ENCODE measurements around the gene ZNF726. TPM values are rescaled to one million over a fixed set of nuclear protein-coding genes. Genes with fewer than 3 reads are reported as not detected.

Gene ZNF726
- total and polyA plus RNA-seq, 7 donors: 0.05 to 0.25 (median 0.16) TPM; not detected in 2

DNA sequence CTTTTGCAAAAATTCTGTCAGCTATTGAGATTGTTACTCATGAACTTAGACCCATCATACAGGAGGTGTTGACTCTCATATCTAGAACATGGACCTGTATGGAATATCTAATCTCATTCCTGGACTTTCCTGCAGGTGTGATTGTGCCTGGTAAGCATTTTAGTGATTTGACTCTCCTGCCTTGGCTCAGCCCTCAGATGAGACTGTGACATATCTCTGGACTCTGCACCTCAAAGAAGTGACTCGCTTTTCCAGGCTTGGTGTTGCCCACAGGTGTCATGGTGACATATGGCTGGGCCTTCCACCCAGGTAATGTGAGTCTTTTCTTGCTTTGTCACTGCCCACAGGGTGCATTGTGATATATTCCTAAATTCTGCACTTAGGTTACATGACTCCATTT, 17.8 kb upstream of the ZNF726 start:
- WGBS, 3 donors: 65 to 80% (median 69%) methylated on average over 1 of the region's 1 CpG
- H3K27me3 ChIP-seq (ENCODE audit: insufficient read depth in 3 of 3, low read length in 2 of 3): peaks cover 0 to 2% (median 0%) of the 10 kb centered on the region in 3 donors
- ATAC-seq: no peak
- no peak overlapping the region for H3K27ac ChIP-seq
- H3K9me3 ChIP-seq: no peaks in the 10 kb centered on the region
- no peak overlapping the region for H3K4me3 ChIP-seq
- H3K4me1 ChIP-seq: no peaks in the 10 kb centered on the region
- no peak for TF ChIP-seq CTCF (IDR thresholded peaks at IDR 0.05)
- no peak for DNase-seq
- H3K36me3 ChIP-seq (ENCODE audit: insufficient read depth in 1 of 2, low read depth in 1 of 2): no peaks in the 10 kb centered on the region
- intact Hi-C loops (cut with DNase I): no loop called here

DNA sequence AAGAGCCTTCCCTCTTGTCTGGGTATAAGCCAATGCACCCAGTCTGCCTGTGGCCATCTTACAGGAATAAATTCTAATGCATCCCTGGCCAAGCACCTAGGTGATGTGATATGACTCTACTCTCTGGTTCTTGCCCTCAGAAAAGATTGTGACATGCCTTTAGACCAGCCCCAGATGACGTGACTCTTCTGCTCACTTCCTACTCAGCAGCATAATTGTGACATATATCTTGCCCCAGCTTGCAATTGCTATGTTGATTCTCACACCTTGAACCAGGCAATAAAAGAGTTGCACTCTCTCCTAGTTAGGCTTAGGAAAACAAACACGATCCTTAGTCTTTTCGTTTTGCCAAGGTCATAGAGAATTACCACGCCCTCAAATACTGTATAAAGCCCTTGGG, 13.3 kb upstream of the ZNF726 start:
- DNase-seq (no peak), ATAC-seq (no peak)
- Histone ChIP-seq H3K36me3 (ENCODE audit: insufficient read depth in 1 of 2, low read depth in 1 of 2) (no peaks in the 10 kb centered on the region), H3K4me3 (no peak overlapping the region), H3K27me3 (ENCODE audit: insufficient read depth in 3 of 3, low read length in 2 of 3) (peaks cover 0 to 6% (median 0%) of the 10 kb centered on the region in 3 donors), H3K4me1 (no peaks in the 10 kb centered on the region), H3K9me3 (no peaks in the 10 kb centered on the region), H3K27ac (no peak overlapping the region)
- WGBS, 3 donors: 69 to 72% (median 69%) methylated on average over 4 of the region's 4 CpGs
- intact Hi-C loops (cut with DNase I): no loop called here
- TF ChIP-seq CTCF (IDR thresholded peaks at IDR 0.05): no peak

DNA sequence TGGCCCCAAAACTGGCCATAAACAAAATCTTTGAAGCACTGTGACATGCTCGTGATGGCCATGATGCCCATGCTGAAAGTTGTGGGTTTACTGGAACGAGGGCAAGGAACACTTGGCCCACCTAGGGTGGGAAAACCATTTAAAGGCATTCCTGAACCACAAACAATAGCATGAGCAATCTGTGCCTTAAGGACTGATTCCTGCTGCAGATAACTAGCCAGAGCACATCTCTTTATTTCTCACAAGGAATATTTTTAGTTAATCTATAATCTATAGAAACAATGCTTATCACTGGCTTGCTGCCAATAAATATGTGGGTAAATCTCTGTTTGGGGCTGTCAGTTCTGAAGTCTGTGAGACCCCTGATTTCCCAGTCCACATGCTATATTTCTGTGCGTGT, 10.3 kb upstream of the ZNF726 start:
- Histone ChIP-seq H3K36me3 (ENCODE audit: insufficient read depth in 1 of 2, low read depth in 1 of 2) (no peaks in the 10 kb centered on the region), H3K27ac (no peak overlapping the region), H3K9me3 (no peaks in the 10 kb centered on the region), H3K4me3 (no peak overlapping the region), H3K27me3 (ENCODE audit: insufficient read depth in 3 of 3, low read length in 2 of 3) (peaks cover 0 to 3% (median 0%) of the 10 kb centered on the region in 3 donors), H3K4me1 (no peaks in the 10 kb centered on the region)
- DNase-seq (no peak), ATAC-seq (no peak)
- no peak for TF ChIP-seq CTCF (IDR thresholded peaks at IDR 0.05)
- intact Hi-C loops (cut with DNase I): no loop called here
- 65 to 66% (median 66%) methylated on average over 3 of the region's 3 CpGs for WGBS, 3 donors

DNA sequence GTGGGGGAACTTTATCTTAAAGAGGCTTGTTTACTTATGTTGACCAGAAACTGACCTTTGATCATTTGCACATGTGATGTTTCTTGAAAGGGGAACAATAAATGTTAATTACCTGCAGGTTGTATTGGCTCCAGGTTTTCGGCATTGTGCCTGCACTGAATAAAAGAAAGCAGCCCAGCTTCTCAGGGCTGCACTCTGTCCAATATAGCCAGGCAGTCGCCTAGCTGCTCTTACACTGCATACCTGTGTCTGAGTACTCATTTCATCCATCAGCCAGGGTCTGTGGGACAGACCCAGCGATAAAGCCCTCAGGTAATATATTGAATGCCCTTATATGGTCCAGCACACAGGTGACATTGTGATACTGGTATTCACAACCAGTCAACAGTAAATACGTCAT, 8.9 kb upstream of the ZNF726 start:
- 75 to 79% (median 76%) methylated on average over 4 of the region's 4 CpGs for WGBS, 3 donors
- Histone ChIP-seq H3K4me1 (no peaks in the 10 kb centered on the region), H3K9me3 (no peaks in the 10 kb centered on the region), H3K27ac (no peak overlapping the region), H3K27me3 (ENCODE audit: insufficient read depth in 3 of 3, low read length in 2 of 3) (peaks cover 0 to 3% (median 0%) of the 10 kb centered on the region in 3 donors), H3K4me3 (no peak overlapping the region), H3K36me3 (ENCODE audit: insufficient read depth in 1 of 2, low read depth in 1 of 2) (no peaks in the 10 kb centered on the region)
- no peak for ATAC-seq
- TF ChIP-seq CTCF (IDR thresholded peaks at IDR 0.05): no peak
- no peak for DNase-seq
- intact Hi-C loops (cut with DNase I): no loop called here

DNA sequence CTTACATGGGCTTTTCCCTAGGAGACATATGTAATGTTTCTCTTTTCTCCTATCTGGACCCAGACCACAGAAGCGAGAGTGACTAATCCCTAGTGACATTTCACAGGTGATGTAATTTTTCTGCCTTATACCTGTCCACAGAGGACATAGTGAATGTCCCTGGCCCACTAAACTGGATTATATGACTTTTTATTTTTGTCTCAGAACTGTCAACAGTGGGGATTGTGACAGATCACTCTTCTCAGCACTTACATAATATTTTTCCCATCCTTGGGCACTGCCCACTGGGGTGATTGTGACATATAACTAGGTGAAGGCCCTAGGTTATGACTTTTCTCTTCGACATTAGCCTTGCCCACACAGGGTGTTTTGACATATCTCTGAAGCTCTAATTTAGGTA, 7.9 kb upstream of the ZNF726 start:
- no peaks in the 10 kb centered on the region for H3K9me3 ChIP-seq
- TF ChIP-seq CTCF (IDR thresholded peaks at IDR 0.05): no peak
- H3K36me3 ChIP-seq (ENCODE audit: insufficient read depth in 1 of 2, low read depth in 1 of 2): no peaks in the 10 kb centered on the region
- no peak for DNase-seq
- H3K4me3 ChIP-seq: no peak overlapping the region
- intact Hi-C loops (cut with DNase I): no loop called here
- H3K4me1 ChIP-seq: no peaks in the 10 kb centered on the region
- H3K27ac ChIP-seq: no peak overlapping the region
- ATAC-seq: no peak
- 67 to 73% (median 72%) methylated on average over 2 of the region's 2 CpGs for WGBS, 3 donors
- peaks cover 0 to 3% (median 0%) of the 10 kb centered on the region in 3 donors for H3K27me3 ChIP-seq (ENCODE audit: insufficient read depth in 3 of 3, low read length in 2 of 3)
